ENCODE data around the gene ACTL7A.

DNA sequence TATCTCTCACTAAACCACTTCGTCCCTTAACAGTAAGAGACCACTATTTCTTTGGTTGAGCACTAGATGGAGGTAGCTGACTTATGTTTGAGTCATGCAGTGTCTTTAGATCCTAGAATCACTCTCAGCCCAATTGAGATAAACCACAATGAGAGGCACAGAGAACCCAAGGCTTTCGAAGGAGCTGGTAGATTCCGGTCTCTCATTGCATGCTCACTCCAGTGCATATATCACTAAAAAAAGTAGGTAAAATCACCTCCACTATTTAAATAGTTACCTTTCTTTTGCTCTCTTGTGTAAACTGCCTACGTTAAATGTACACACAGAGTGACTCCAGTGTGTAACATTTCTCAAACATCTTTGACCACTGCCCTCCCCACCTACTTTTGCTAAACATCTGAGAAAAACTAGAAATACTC is 27.6 kb downstream of the ACTL7A start:
- TF ChIP-seq, protein P1, sequence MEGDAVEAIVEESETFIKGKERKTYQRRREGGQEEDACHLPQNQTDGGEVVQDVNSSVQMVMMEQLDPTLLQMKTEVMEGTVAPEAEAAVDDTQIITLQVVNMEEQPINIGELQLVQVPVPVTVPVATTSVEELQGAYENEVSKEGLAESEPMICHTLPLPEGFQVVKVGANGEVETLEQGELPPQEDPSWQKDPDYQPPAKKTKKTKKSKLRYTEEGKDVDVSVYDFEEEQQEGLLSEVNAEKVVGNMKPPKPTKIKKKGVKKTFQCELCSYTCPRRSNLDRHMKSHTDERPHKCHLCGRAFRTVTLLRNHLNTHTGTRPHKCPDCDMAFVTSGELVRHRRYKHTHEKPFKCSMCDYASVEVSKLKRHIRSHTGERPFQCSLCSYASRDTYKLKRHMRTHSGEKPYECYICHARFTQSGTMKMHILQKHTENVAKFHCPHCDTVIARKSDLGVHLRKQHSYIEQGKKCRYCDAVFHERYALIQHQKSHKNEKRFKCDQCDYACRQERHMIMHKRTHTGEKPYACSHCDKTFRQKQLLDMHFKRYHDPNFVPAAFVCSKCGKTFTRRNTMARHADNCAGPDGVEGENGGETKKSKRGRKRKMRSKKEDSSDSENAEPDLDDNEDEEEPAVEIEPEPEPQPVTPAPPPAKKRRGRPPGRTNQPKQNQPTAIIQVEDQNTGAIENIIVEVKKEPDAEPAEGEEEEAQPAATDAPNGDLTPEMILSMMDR (conservative IDR thresholded peaks at IDR 0.05), result peak; percentile 27
- TF ChIP-seq ZFX (IDR thresholded peaks at IDR 0.05), result no peak

Data from C4-2B (cell line).